K562 (cell line): ENCODE data around the gene TSPAN18. TPM values are rescaled to one million over a fixed set of nuclear protein-coding genes. Genes with fewer than 3 reads are reported as not detected.

ENCODE experiments used
- ATAC-seq: fragments of 200-7000 bp; cut with Tn5 transposase; 3 replicates; pipeline ENCODE4 v1.9.1; 2020; ENCODE audit warnings: moderate library complexity
- BruUV-seq: library from RNA; stranded (reverse); fragments of 400-500 nt; replicated peaks from 2 replicates; lab custom pipeline; 2021; lab: Mats Ljungman, UMichigan
- CTCF ChIA-PET: fragments of 300-600 bp; formaldehyde crosslinking; extraction: SDS; loops from one replicate; lab custom pipeline; 2021; ENCODE audit warnings: low intra/inter-chr PET ratio; lab: Yijun Ruan, JAX
- POLR2A ChIA-PET: fragments of 300-600, 350-650 bp; sonication (Branson Sonifier 250); formaldehyde crosslinking; extraction: SDS; loops from one replicate; lab custom pipeline; 2021; ENCODE audit warnings: antibody characterized with exemption, inconsistent platforms; lab: Yijun Ruan, JAX
- DNase-seq, 4 experiments: peaks; one replicate each; pipeline versions ENCODE4 v3.0.0 to v3.0.0-alpha.2; 2011 to 2018; ENCODE audit warnings: low spot score in 3 of 4, mixed read lengths in 3 of 4; ENCODE audit errors: extremely low read depth in 1 of 4
- FAIRE-seq: peaks from 2 replicates; lab custom pipeline; 2011; peaks lifted over from hg19 to GRCh38; lab: Jason Lieb, UNC
- H2AFZ ChIP-seq: 2 replicates; pipeline ENCODE4 v1.6.0; 2011; ENCODE audit warnings: low read depth, low read length, control low read depth, inconsistent platforms
- H3K27ac ChIP-seq: fragments of 200-600 bp; 3 replicates; pipeline ENCODE4 v1.8.0; 2011; ENCODE audit warnings: low read depth, mild to moderate bottlenecking, control low read depth, inconsistent platforms, low read length, moderate library complexity, mixed read lengths; ENCODE audit errors: extremely low read depth
- H3K27me3 ChIP-seq, 2 experiments: fragments of 300-600 bp in 1 of 2; 2 replicates in 1 of 2; 3 replicates in 1 of 2; pipeline versions ENCODE4 v1.6.0 to v1.8.0; 2011; ENCODE audit warnings: inconsistent platforms in 2 of 2, low read length in 2 of 2, mild to moderate bottlenecking in 1 of 2, mixed read lengths in 1 of 2, moderate library complexity in 1 of 2; ENCODE audit not compliant: control insufficient read depth in 2 of 2, insufficient read depth in 2 of 2
- H3K36me3 ChIP-seq: fragments of 300-600 bp; 3 replicates; pipeline ENCODE4 v1.8.0; 2011; ENCODE audit warnings: mild to moderate bottlenecking, low read length, inconsistent platforms; ENCODE audit not compliant: control insufficient read depth, insufficient read depth
- H3K4me1 ChIP-seq, 2 experiments: fragments of 200-600 bp in 1 of 2; replicated peaks in 1 of 2; 2 replicates in 1 of 2; 3 replicates in 1 of 2; pipeline versions ENCODE4 v1.5.1 to v1.8.0; 2011; ENCODE audit warnings: inconsistent platforms in 2 of 2, low read length in 2 of 2, mild to moderate bottlenecking in 1 of 2, mixed read lengths in 1 of 2, moderate library complexity in 1 of 2; ENCODE audit not compliant: control insufficient read depth in 2 of 2, insufficient read depth in 2 of 2
- H3K4me2 ChIP-seq: 2 replicates; pipeline ENCODE4 v1.6.1; 2011; ENCODE audit warnings: low read length, control low read depth, inconsistent platforms, mixed read lengths; ENCODE audit not compliant: insufficient read depth
- H3K4me3 ChIP-seq: fragments of 200-600 bp; sonication (generic), shearing (Covaris generic); 2 replicates; pipeline ENCODE4 v1.5.1; 2016; ENCODE audit warnings: control low read depth, inconsistent platforms
- H3K79me2 ChIP-seq: fragments of 200-600 bp; 3 replicates; pipeline ENCODE4 v1.8.0; 2011; ENCODE audit warnings: low read length, inconsistent platforms; ENCODE audit not compliant: control insufficient read depth, insufficient read depth
- H3K9ac ChIP-seq, 2 experiments: 2 replicates each; pipeline versions ENCODE4 v1.6.0 to v1.6.1; 2011; ENCODE audit warnings: low read depth in 2 of 2, low read length in 2 of 2, control low read depth in 1 of 2, inconsistent platforms in 1 of 2, mild to moderate bottlenecking in 1 of 2, mixed read lengths in 1 of 2; ENCODE audit not compliant: insufficient read depth in 1 of 2
- H3K9me1 ChIP-seq: one replicate; pipeline ENCODE4 v1.6.0; 2011; ENCODE audit warnings: inconsistent platforms, mild to moderate bottlenecking, low read length, moderate library complexity; ENCODE audit not compliant: control insufficient read depth, insufficient read depth
- H3K9me3 ChIP-seq: replicated peaks from 2 replicates; pipeline ENCODE4 v1.5.1; 2011; ENCODE audit warnings: low read depth, low read length, inconsistent platforms; ENCODE audit not compliant: control insufficient read depth, insufficient read depth
- H4K20me1 ChIP-seq: replicated peaks from 2 replicates; pipeline ENCODE4 v1.6.1; 2011; ENCODE audit warnings: low read length, inconsistent platforms, mixed read lengths; ENCODE audit not compliant: control insufficient read depth, insufficient read depth
- ILF3 ChIP-seq: fragments of 450-650 bp; IDR thresholded peaks from 2 replicates; pipeline ENCODE4 v1.6.1; 2018; ENCODE audit warnings: antibody characterized with exemption, mild to moderate bottlenecking, moderate library complexity, borderline replicate concordance
- KDM5B ChIP-seq: fragments of 200-600 bp; sonication (generic); IDR thresholded peaks from 2 replicates; pipeline ENCODE4 v1.6.1; 2012; ENCODE audit warnings: low read depth, mild to moderate bottlenecking, moderate library complexity, low read length, control low read depth, inconsistent platforms; ENCODE audit not compliant: insufficient replicate concordance
- POLR2B ChIP-seq: fragments of 450-650 bp; IDR thresholded peaks from 2 replicates; pipeline ENCODE4 v1.6.1; 2018; ENCODE audit warnings: low read depth; ENCODE audit not compliant: partially characterized antibody
- RB1 ChIP-seq: fragments of 450-650 bp; IDR thresholded peaks from 2 replicates; pipeline ENCODE4 v1.6.1; 2017; ENCODE audit warnings: low read depth, mild to moderate bottlenecking
- RBM22 ChIP-seq: fragments of 200-400 bp; formaldehyde crosslinking; IDR thresholded peaks from 2 replicates; pipeline ENCODE4 v1.6.1; 2018; ENCODE audit warnings: low read length, low read depth; ENCODE audit not compliant: poor library complexity, severe bottlenecking
- RBM39 ChIP-seq: fragments of 200-400 bp; formaldehyde crosslinking; optimal IDR thresholded peaks from 2 replicates; pipeline ENCODE3; 2018; ENCODE audit warnings: low read depth, low read length
- ZEB2 ChIP-seq: fragments of 450-650 bp; IDR thresholded peaks from 2 replicates; pipeline ENCODE4 v1.6.1; 2016
- ZSCAN29 ChIP-seq: fragments of 450-650 bp; IDR thresholded peaks from 2 replicates; pipeline ENCODE4 v1.6.1; 2017
- WGBS: fragments of 100-300 bp; shearing (Covaris generic); methylation state at CpG from one replicate; pipeline ENCODE4 v1.1.6; 2016; ENCODE audit warnings: low coverage, mixed read lengths; ENCODE audit not compliant: insufficient coverage; ENCODE audit errors: missing lambda C conversion rate; 5-methylcytosine and 5-hydroxymethylcytosine counted together
- in situ Hi-C: fragments of 300-500 bp; cut with MboI; formaldehyde crosslinking; loops from 4 replicates; pipeline ENCODE4 v1.15.0; 2018; ENCODE audit warnings: inconsistent platforms, mixed read lengths
- intact Hi-C: fragments of 100-400 bp; cut with micrococcal nuclease; formaldehyde crosslinking; loops from 2 replicates; pipeline ENCODE4 v1.14.2; 2022
- polyA plus RNA-seq, 8 experiments: library from polyadenylated mRNA; depleted of rRNA in 4 of 8; stranded (reverse) in 5 of 8; unstranded in 3 of 8; fragments of >200 nt; fragmentation: Nextera tagmentation in 2 of 8; fragmentation: Illumina TruSeq in 1 of 8; extraction: Ambion mirVana in 2 of 8; extraction: Trizol in 1 of 8; gene quantifications; 2 replicates each; pipeline versions ENCODE4 v1.2.1 to v1.2.3, GENCODE V29; 2011 to 2014; ENCODE audit warnings: inconsistent platforms in 1 of 8, missing spikeins in 1 of 8
- total RNA-seq, 7 experiments: library from RNA; depleted of rRNA in 6 of 7; stranded (reverse); fragments of >200 nt in 6 of 7; fragmentation: Illumina TruSeq in 2 of 7; extraction: Trizol in 2 of 7; gene quantifications; 2 replicates each; pipeline versions ENCODE4 v1.2.1 to v1.2.3, GENCODE V29; 2011 to 2021; ENCODE audit warnings: low replicate concordance in 1 of 7
- TF ChIP-seq, protein P1 (sequence below): fragments of 450-650 bp; formaldehyde crosslinking; IDR thresholded peaks from 2 replicates; pipeline ENCODE4 v1.4.0; 2022; ENCODE audit warnings: missing genetic modification characterization
- TF ChIP-seq, protein P2 (sequence below), 2 experiments: fragments of 450-650 bp in 1 of 2; sonication (generic) in 1 of 2; formaldehyde crosslinking in 1 of 2; IDR thresholded peaks; 2 replicates each; pipeline versions ENCODE4 v1.7.1 to v1.9.0; 2016 to 2022; ENCODE audit warnings: inconsistent platforms in 1 of 2, mild to moderate bottlenecking in 1 of 2, missing genetic modification reagents in 1 of 2
- TF ChIP-seq, protein P3 (sequence below): fragments of 450-650 bp; IDR thresholded peaks from 2 replicates; pipeline ENCODE4 v1.6.1; 2018; ENCODE audit warnings: mild to moderate bottlenecking, low read depth; ENCODE audit not compliant: partially characterized antibody

TSPAN18 gene
- total and polyA plus RNA-seq, 9 of the 15 experiments (the other 6 are each of a cell fraction or from before 2014, with no cell fraction given) = 0.17 to 0.35 (median 0.22) TPM; not detected in 4

GRCh38 chr11:44846852-44847251 is 120.1 kb downstream of the TSPAN18 start:
- BruUV-seq = no TSS peak
- in situ Hi-C loops = no loop called here
- Histone ChIP-seq H3K9me3 (no peaks in the 10 kb centered on the region), H3K4me1 (no peaks in the 10 kb centered on the region), H4K20me1 (0 out of 2 replicates have a peak, but pooled peaks cover 4% of the 10 kb centered on the region), H3K4me2 (no peak overlapping the region), H3K4me3 (no peak overlapping the region), H2AFZ (no peak overlapping the region), H3K9me1 (no peaks in the 10 kb centered on the region), H3K27me3 (peaks cover 2 to 32% of the 10 kb centered on the region in 2 experiments; a peak in 2 of 5 replicates), H3K27ac (no peak overlapping the region), H3K79me2 (no peaks in the 10 kb centered on the region), H3K36me3 (no peaks in the 10 kb centered on the region), H3K9ac (no peak overlapping the region)
- no peak for ATAC-seq
- CTCF ChIA-PET = no interaction called here
- intact Hi-C loops = no loop called here
- POLR2A ChIA-PET = no interaction called here
- WGBS = 5% methylated on average over 7 of the region's 7 CpGs
- no peak for DNase-seq
- no peak for FAIRE-seq
- TF ChIP-seq ILF3 (no peak), POLR2B (no peak), RBM39 (no peak), ZSCAN29 (no peak), RB1 (no peak), KDM5B (no peak), ZEB2 (no peak), RBM22 (no peak)
- TF ChIP-seq, protein P1, sequence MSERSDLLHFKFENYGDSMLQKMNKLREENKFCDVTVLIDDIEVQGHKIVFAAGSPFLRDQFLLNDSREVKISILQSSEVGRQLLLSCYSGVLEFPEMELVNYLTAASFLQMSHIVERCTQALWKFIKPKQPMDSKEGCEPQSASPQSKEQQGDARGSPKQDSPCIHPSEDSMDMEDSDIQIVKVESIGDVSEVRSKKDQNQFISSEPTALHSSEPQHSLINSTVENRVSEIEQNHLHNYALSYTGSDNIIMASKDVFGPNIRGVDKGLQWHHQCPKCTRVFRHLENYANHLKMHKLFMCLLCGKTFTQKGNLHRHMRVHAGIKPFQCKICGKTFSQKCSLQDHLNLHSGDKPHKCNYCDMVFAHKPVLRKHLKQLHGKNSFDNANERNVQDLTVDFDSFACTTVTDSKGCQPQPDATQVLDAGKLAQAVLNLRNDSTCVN = no peak
- TF ChIP-seq, protein P2, sequence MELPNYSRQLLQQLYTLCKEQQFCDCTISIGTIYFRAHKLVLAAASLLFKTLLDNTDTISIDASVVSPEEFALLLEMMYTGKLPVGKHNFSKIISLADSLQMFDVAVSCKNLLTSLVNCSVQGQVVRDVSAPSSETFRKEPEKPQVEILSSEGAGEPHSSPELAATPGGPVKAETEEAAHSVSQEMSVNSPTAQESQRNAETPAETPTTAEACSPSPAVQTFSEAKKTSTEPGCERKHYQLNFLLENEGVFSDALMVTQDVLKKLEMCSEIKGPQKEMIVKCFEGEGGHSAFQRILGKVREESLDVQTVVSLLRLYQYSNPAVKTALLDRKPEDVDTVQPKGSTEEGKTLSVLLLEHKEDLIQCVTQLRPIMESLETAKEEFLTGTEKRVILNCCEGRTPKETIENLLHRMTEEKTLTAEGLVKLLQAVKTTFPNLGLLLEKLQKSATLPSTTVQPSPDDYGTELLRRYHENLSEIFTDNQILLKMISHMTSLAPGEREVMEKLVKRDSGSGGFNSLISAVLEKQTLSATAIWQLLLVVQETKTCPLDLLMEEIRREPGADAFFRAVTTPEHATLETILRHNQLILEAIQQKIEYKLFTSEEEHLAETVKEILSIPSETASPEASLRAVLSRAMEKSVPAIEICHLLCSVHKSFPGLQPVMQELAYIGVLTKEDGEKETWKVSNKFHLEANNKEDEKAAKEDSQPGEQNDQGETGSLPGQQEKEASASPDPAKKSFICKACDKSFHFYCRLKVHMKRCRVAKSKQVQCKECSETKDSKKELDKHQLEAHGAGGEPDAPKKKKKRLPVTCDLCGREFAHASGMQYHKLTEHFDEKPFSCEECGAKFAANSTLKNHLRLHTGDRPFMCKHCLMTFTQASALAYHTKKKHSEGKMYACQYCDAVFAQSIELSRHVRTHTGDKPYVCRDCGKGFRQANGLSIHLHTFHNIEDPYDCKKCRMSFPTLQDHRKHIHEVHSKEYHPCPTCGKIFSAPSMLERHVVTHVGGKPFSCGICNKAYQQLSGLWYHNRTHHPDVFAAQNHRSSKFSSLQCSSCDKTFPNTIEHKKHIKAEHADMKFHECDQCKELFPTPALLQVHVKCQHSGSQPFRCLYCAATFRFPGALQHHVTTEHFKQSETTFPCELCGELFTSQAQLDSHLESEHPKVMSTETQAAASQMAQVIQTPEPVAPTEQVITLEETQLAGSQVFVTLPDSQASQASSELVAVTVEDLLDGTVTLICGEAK (IDR thresholded peaks at IDR 0.05) = no peak
- TF ChIP-seq, protein P2 (CRISPR knock-in tag; IDR thresholded peaks at IDR 0.05) = no peak
- TF ChIP-seq, protein P3, sequence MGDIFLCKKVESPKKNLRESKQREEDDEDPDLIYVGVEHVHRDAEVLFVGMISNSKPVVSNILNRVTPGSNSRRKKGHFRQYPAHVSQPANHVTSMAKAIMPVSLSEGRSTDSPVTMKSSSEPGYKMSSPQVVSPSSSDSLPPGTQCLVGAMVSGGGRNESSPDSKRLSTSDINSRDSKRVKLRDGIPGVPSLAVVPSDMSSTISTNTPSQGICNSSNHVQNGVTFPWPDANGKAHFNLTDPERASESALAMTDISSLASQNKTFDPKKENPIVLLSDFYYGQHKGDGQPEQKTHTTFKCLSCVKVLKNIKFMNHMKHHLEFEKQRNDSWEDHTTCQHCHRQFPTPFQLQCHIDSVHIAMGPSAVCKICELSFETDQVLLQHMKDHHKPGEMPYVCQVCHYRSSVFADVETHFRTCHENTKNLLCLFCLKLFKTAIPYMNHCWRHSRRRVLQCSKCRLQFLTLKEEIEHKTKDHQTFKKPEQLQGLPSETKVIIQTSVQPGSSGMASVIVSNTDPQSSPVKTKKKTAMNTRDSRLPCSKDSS = no peak
